Activated CD4-positive, CD25-positive, alpha-beta regulatory T cell treated with anti-CD3 and anti-CD28 coated beads, Interleukin-2, amount 50 U/mL, for 24 hours (primary cell): Measurements from ENCODE around the gene GDNF.
"Not testable (repeated sequence)": the region's sequence is repeated elsewhere in the genome, so short reads cannot be mapped to it uniquely, and the experiment has no call there.

Source experiments
- ATAC-seq, 2 donors: fragments of 150-1000 bp; cut with Tn5 transposase; one replicate each; pipeline ENCODE4 v1.10.0; 2021; ENCODE audit warnings: mild to moderate bottlenecking in 1 of 2, moderate library complexity in 1 of 2

The GDNF gene

GRCh38 chr5:37839407-37840052 is at the start of gene GDNF:
Gene GDNF (minus strand): TSS chr5:37840041. CDS start chr5:37834796, 5,245 bp downstream.
- ATAC-seq, result no peak

GRCh38 chr5:37888476-37888875 is 48.6 kb upstream of the GDNF start:
- no peak for ATAC-seq

GRCh38 chr5:37886242-37886905 is 46.5 kb upstream of the GDNF start:
- no peak for ATAC-seq

GRCh38 chr5:37882636-37883035 is 42.8 kb upstream of the GDNF start:
- ATAC-seq, result no peak

GRCh38 chr5:37881359-37881758 is 41.5 kb upstream of the GDNF start:
- no peak for ATAC-seq

- no peak for ATAC-seq
Observed at GRCh38 chr5:37876943-37877342, 37.1 kb upstream of the GDNF start.

GRCh38 chr5:37876245-37876644 is 36.4 kb upstream of the GDNF start:
- ATAC-seq, result no peak

GRCh38 chr5:37875051-37875787 is 35.4 kb upstream of the GDNF start:
- no peak for ATAC-seq

- no peak for ATAC-seq
Observed at GRCh38 chr5:37873988-37874387, 34.1 kb upstream of the GDNF start.

GRCh38 chr5:37871023-37871815 is 31.4 kb upstream of the GDNF start:
- no peak for ATAC-seq

GRCh38 chr5:37869216-37869615 is 29.4 kb upstream of the GDNF start:
- no peak for ATAC-seq

- ATAC-seq, result no peak
Observed at GRCh38 chr5:37867654-37868053, 27.8 kb upstream of the GDNF start.

GRCh38 chr5:37862907-37863306 is 23.1 kb upstream of the GDNF start:
- ATAC-seq, result not testable (repeated sequence)

GRCh38 chr5:37860206-37860605 is 20.4 kb upstream of the GDNF start:
- ATAC-seq, result no peak

GRCh38 chr5:37859805-37860204 is 20.0 kb upstream of the GDNF start:
- peak in 1 of 2 donors; percentile 27 for ATAC-seq

GRCh38 chr5:37858250-37858649 is 18.4 kb upstream of the GDNF start:
- ATAC-seq, result no peak

GRCh38 chr5:37857696-37858095 is 17.9 kb upstream of the GDNF start:
- no peak for ATAC-seq

GRCh38 chr5:37855438-37855837 is 15.6 kb upstream of the GDNF start:
- ATAC-seq, result no peak

GRCh38 chr5:37851305-37851704 is 11.5 kb upstream of the GDNF start:
- no peak for ATAC-seq

GRCh38 chr5:37850226-37850865 is 10.5 kb upstream of the GDNF start:
- no peak for ATAC-seq

- ATAC-seq, result no peak
Observed at GRCh38 chr5:37849641-37850040, 9.8 kb upstream of the GDNF start.

GRCh38 chr5:37847978-37848425 is 8.2 kb upstream of the GDNF start:
- no peak for ATAC-seq
